SK-N-DZ (cell line): ENCODE results near the gene FER.
"Not testable (repeated sequence)": the region's sequence is repeated elsewhere in the genome, so short reads cannot be mapped to it uniquely, and the experiment has no call there.

ENCODE experiments used
- DNase-seq: peaks from one replicate; pipeline ENCODE4 v3.0.0-alpha.2; 2015; ENCODE audit warnings: low spot score

The FER gene

DNA sequence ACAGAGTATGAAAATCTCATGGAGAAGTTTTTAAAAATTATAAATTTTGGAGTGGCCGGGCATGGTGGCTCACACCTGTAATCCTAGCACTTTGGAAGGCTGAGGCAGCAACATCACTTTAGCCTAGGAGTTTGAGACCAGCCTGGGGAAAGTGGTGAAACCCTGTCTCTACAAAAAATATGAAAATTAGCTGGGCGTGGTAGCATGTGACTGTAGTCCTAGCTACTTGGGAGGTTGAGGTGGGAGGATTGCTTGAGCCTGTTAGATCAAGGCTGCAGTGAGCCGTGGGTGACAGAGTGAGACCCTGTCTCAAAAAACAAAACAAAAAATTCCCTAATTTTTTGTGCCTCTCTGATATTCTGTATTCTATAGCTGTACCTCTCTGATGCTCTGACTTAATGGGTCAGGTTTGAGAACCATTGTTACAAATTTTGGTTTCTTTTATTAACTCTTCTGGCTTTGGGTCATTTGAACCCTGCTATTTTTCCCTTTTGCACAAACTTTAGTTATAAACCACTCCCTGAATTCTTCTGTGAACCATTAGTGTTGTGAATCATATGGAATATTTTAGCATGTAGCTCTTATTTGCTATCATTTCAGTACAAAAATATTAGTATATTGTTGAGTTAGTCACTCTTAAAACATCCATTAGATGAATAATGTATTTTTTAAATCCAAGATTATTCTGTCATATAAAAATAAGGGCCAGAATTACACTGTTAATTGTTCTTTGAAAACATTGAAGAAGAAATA, 51.0 kb downstream of the FER start:
- no peak for DNase-seq

DNA sequence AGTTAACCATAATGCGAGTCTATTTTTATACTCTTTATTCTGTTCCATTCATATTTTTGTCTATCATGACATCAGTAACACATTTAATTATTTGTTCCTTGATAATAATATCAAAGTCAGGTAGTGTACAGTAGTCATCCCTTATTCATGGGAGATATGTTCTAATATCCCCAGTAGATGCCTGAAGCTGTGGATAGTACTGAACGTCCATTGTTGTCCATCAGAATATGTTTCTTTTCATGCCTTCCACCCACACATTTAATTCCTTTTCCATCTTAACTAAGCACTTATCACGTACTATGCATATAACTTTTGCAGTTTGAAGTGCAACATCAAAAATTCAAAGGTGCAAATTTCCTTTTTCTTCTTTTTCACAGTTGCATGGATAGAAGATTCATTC, 53.6 kb downstream of the FER start:
- no peak for DNase-seq

DNA sequence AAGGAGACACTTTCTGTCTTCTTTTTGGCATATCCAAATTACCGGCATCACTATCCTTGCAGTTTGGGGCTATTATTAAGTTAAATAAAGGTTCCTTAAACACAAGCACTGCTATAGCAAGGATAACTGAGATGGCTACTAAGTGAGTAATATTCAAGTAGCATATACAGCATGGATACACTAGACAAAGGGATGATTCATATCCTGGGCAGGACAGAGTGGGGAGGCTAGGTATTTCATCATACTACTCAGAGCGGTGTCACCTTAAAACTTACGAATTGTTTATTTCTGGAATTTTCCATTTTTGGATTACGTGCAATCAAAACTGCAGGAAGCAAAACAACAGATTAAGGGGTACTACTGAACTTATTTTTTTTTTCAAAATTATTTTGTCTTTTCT, 54.1 kb downstream of the FER start:
- no peak for DNase-seq

DNA sequence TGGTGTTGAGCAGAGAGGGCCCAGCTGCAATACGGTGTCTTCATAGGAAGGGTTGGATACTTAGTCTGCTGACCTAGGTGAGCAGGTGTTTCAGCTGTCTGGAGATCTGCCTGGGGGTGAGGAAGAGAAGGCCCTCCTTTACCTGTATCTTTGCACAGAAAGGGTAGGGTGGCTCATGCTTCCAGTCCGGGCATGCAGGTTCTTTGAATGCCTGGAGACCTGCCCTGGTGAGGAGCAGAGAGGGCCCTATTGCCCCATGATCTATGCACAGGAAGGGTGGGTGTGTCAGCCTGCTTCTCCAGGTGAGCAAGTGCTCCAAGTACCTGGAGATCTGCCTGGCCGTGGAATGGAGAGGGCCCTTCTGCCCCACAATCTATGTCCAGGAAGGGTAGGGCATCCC, 63.0 kb downstream of the FER start:
- no peak for DNase-seq

DNA sequence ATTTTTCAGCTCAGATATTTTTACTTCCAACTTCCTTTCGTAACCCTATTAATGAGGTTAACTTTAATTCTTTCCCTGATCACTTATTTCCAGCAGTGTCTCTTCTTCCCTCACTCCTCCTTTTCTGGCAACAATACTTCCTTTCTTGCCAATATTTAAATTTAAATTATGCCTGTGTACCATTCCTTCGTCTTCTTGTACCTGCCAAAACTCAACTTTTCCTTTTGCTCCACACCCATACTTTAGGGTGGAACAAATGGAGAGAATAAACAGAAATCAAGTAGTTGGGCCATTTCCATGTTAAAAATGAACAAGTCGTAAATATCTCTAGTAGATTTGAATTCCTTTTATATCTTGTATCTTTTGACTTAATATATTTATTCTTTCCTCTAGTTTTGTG, 66.0 kb downstream of the FER start:
- no peak for DNase-seq

DNA sequence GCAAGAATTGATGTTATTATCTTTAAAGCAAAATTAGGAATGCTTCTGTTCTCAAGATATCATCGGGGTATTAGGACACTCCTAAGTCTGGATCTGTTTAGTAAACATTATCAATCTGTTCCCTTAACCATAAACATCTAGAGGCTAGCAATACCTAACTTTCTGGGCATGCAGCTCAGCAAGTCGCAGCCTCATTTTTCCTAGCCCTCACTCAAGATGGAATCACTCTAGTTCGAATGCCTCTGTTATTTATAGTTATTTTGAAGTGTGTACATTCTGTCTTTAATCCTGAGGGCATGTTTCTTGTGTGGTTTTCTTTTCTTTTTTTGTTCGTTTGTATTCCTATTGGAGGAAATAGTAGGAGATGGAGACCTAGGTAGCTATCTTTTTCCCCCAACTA, 66.9 kb downstream of the FER start:
- no peak for DNase-seq

DNA sequence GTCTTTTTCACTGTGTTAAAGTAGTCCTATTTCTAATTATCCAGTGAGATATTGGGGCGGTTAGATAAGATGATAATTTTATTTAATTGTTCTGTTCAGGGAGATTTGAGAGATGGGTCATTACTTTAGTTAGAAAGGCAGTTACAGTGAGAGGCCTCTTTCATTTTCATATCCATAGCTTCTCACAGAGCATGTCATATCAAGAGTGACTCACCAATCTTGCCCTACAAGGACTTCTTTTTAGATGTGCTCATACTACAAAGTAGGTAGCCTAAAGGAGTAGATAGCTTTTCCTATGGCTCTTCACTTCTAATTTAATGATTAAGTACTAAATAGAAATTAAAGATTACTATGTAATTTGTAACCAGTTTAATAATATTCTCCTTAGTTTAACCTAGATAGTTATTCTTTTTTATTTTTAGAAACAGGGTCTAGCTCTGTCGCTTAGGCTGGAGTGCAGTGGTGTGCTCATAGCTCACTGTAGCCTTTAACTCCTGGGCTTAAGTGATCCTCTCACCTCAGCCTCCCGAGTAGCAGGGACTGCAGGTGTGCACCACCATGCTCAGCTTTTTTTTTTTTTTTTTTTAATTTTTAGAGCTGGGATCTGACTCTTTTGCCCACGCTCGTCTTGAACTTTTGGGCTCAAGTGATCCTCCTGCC, 71.0 kb downstream of the FER start:
- no peak for DNase-seq

DNA sequence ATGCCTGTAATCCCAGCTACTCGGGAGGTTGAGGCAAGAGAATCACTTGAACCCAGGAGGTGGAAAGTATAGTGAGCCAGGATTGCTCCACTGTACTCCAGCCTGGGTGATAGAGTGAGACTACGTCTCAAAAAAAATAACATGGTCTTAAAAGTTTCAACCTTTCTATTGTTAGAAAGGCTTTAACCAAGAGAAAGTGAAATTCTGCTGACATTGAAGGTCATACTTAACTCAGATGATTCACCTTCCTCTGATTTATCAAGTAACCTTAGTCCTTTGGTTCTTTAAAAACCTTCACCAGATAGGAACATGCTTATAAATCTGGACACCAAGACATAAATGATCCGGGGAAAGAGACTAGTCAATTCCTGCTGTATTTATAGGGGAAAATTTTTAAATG, 73.3 kb downstream of the FER start:
- DNase-seq = no peak

DNA sequence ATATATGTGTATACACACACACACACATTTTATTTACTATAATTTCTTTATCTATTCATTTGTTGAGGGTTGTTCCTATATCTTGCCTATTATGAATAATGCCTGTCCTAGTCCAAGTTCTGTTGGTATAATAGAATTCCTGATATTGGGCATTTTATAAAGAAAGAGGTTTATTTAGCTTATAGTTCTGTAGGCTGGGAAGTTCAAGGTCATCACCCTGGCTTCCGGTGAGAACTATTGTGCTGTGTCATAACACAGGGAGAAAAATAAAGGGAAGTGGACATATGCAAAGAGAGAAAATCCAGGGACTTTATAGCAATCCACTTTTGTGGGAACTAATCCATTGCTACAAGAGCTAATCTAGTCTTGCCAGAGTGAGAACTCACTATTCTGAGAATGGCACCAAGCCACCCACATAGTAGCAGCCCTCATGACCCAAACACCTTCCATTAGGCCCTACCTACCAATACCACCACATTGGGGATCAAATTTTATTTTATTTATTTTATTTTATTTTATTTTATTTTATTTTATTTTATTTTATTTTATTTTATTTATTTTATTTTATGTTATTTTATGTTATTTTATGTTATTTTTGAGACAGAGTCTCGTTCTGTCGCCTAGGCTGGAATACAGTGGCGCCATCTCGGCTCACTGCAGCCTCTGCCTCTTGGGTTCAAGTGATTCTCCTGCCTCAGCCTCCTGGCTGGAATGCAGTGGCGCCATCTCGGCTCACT, 74.7 kb downstream of the FER start:
- DNase-seq = no peak

DNA sequence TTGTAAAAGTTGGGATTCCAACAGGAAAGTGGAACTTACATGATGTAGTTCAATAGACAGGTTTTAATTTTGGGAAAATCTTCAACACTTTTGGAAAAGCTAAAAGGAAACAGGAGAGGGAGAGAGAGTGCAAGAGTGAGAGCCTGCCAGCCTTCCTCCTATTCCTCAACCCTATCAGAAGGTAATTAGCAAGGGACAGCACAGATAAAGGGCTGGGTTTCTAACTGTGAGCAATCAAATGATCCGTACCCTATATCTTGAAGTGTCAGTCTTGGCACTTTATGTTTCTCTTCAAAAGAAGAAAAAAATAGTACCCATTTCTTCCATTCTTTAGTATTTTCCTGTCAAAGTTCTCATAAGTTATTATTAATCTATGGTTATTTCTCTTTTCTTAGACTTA, 79.4 kb downstream of the FER start:
- no peak for DNase-seq

DNA sequence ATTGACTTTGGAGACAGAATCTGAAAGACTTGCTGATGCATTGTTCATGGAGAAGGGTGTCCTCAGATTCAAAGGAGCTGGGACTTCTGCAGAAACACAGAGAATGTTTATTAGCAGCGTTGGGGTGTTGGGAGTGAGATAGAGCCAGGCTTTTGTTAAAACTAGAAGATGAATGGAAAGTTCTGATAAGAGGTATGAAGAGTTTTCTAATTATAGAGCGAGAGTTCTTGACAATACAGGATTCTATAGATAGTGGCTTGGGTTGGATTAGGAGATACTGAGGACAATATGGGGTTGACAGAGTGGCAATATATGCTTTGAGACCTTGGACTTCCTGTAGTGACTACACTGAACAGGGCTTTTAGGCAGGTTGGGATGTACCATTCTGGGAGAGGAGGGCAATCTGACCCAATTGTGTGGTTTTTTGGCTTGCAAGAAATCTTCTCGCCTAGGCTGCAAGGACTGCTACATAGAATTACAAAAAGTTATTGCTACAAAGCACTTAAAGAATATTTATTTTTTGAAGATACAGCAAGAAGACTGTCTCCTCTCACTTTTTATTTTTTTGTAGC, 83.1 kb downstream of the FER start:
- DNase-seq = no peak

DNA sequence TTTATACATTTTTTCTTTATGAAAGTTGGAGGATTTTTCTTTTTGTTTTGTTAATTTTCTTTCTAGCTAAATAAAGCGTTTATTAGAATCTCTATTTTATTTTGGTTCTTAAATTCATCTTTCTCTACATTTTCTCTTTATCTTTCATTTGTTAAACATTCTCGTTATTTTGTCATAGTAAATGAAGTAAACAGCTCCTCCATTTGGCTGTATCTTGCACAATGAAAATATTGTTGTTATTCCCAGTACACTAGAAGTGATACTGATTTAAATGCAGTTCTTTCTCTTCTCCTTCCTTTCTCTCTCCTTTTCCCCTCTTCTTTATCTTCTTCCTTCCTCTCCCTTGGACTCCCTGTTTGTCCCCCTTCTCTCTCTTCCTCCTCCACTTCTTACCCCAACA, 88.8 kb downstream of the FER start:
- DNase-seq = no peak

DNA sequence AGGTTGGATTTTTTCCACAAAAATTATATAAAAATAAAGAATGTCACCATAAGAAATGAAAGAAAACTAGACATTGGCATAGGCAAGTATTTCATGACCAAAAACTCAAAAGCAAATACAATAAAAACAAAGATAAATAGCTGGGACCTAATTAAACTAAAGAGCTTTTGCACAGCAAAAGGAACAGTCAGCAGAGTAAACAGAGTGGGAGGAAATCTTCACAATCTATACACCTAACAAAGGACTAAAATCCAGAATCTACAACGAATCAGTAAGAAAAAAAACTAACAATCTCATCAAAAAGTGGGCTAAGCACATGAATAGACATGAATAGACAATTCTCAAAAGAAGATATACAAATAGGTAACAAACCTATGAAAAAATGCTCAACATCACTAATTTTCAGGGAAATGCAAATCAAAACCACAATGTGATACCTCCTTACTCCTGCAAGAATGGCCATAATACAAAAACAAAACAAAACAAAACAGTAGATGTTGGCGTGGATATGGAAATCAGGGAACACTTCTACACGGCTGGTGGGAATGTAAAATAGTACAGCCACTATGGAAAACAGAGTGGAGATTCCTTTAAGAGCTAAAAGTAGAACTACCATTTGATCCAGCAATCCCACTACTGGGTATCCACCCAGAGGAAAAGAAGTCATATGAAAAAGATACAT, 94.7 kb downstream of the FER start:
- not testable (repeated sequence) for DNase-seq

DNA sequence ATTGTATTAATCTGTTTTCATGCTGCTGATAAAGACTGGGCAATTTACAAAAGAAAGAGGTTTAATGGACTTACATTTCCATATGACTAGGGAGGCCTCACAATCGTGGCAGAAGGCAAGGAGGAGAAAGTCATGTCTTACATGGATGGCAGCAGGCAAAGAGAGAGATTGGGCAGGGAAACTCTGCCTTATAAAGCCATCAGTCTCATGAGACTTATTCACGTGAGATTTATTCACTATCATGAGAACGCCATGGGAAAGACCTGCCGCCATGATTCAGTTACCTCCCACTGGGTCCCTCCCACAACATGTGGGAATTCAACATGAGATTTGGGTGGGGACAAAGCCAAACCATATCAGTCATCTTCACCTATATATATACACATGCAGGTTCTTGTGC, 103.4 kb downstream of the FER start:
- not testable (repeated sequence) for DNase-seq

DNA sequence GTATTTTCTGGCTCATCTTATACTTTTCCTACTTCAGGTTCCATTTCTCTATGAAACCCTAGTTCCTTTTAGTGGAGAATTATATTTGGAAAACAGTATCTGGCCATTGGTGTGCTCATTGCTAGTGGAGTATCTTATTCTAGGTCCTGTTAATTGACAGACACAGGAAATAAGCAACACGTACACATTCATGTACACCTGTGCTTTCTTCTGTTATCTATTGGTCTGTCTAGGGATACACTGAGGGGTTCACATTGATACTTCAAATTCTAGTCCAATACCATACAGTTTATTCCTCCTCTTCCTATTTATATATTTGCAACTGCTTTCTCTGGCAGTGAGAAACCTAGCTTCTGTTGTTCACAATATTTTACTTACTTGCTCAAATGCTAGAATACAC, 110.2 kb downstream of the FER start:
- no peak for DNase-seq

DNA sequence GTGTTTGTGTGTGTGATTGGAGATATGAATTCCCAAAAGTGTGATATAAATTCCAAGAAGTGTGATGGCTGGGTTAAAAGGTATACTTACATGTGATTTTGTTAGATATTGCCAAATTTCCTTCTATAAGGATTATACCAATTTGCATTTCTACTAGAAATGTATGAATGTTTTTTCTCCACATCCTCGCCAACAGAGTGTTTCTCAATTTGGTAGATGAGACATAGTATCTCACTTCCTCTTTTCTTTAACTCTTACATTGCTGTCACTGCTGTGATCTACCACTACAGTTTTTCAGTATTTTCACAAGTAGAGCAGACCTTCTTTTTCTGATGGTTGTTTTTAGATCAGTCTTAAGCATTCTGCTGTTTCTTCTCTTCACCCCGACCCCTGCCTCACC, 111.3 kb downstream of the FER start:
- DNase-seq = no peak

DNA sequence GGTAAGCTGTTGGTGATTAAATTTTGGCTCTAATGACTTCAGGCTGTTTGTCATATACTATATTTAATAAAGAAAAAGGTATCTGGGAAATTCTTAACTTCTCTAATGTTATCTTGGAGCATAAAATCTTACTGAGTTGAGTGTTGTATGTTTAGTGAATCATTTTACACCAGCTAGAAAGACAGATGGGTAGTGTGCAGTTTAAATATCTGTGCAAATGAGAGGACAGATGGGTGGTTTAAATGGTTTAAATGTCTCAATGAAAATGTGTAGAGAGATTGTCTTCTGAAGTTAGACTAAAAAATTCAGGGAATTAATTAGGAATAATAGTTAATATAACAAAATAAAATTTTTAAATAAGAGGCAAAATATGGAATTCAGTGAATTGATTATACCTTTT, 114.5 kb downstream of the FER start:
- no peak for DNase-seq

DNA sequence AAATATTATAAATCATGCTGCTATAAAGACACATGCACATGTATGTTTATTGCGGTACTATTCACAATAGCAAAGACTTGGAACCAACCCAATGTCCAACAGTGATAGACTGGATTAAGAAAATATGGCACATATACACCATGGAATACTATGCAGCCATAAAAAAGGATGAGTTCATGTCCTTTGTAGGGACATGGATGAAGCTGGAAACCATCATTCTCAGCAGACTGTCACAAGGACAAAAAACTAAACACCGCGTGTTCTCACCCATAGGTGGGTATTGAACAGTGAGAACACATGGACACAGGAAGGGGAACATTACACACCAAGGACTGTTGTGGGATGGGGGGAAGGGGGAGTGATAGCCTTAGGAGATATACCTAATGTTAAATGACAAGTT, 118.4 kb downstream of the FER start:
- not testable (repeated sequence) for DNase-seq

DNA sequence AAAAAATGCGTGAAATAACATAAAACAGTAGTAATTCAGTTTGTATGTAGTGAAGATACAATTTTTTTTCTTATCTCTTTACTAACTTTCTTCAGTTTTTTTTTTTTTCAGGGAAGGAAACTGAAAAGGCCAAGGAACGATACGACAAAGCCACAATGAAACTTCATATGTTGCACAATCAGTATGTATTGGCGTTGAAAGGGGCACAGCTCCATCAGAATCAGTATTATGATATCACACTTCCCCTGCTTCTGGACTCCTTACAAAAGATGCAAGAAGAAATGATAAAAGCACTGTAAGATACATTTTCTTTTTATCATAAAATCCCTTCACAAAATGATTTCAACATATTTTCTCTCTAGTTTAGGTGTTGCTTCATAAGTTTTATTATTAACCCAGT, 120.0 kb downstream of the FER start:
- DNase-seq = no peak

DNA sequence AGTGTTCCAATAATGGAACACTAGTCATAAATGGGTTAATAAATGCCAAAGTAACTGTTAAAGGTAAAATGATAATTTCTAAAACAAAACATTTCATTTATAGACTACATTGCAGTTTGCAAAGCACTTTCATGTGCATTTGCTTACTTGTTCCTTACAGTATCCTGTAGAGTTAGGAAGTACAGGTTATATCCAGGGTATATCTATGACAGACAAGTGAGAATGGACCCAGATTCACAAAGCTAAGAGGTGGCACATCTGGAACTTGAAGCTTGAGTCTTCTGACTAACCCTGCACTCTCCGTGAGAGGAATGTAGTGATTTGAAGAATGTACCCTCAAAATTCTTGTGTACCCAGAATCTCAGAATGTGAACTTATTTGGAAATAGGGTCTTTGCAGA, 121.4 kb downstream of the FER start:
- no peak for DNase-seq

DNA sequence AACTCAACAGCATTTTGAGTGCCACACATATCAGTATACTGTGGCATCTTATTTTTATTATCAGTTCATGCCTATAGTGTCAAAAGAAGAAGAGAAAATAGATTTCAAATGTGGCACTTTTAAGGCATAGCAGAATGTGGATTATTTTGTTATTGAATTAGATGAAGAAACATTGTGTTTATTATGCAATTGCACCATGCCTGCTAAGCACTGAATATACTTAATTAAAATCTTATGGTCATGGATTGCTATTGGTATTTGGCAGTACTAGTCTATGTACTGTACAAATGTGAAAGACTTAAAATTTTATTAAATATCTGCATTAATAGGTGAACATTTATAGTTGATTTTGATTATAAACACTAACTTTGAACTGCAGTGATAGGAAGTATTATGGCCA, 128.8 kb downstream of the FER start:
- no peak for DNase-seq

DNA sequence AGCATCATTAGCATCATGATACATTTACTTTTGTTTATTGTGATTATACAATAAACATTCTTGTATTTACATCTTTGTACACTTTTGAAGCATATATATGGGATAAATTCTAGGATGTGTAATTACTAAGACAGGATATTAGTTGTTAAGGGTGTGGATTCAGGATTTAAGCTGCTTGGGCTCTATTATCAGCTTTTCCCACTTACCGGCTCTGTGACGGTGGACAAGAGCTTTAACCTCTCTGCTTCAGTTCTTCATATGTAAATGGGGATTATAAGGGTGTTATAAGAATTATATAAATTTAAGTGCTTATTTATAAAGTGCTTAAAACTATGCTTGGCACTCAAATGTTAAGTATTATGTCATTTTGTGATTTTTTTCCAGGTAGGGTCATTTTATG, 131.1 kb downstream of the FER start:
- DNase-seq = no peak
